ENCODE results near the gene SECISBP2L.

GRCh38 chr15:49015896-49016295 is 30.4 kb downstream of the SECISBP2L start:
- no peak for TF ChIP-seq PATZ1 (CRISPR knock-in tag; IDR thresholded peaks at IDR 0.05; ENCODE audit: borderline replicate concordance)
- no peak for TF ChIP-seq ZFP3 (CRISPR knock-in tag; IDR thresholded peaks at IDR 0.05)
- no peak for TF ChIP-seq ZNF565 (CRISPR knock-in tag; conservative IDR thresholded peaks at IDR 0.05; ENCODE audit: low read depth)
- TF ChIP-seq OSR1 (CRISPR knock-in tag; IDR thresholded peaks at IDR 0.05): no peak
- no peak for TF ChIP-seq ARNTL (CRISPR knock-in tag; IDR thresholded peaks at IDR 0.05; ENCODE audit: borderline replicate concordance, low read depth)
- TF ChIP-seq POU6F1 (CRISPR knock-in tag; IDR thresholded peaks at IDR 0.05; ENCODE audit: borderline replicate concordance, low read depth): no peak
- TF ChIP-seq ZNF8 (CRISPR knock-in tag; IDR thresholded peaks at IDR 0.05): no peak
- TF ChIP-seq CSRNP3 (CRISPR knock-in tag; IDR thresholded peaks at IDR 0.05): no peak
- no peak for TF ChIP-seq ZC3H10 (CRISPR knock-in tag; IDR thresholded peaks at IDR 0.05)
- no peak for TF ChIP-seq CREB5 (CRISPR knock-in tag; IDR thresholded peaks at IDR 0.05; ENCODE audit: low read depth)
- TF ChIP-seq CSDC2 (CRISPR knock-in tag; IDR thresholded peaks at IDR 0.05): no peak
- no peak for TF ChIP-seq RARB (CRISPR knock-in tag; IDR thresholded peaks at IDR 0.05)
- TF ChIP-seq ESRRG (CRISPR knock-in tag; IDR thresholded peaks at IDR 0.05): no peak
- TF ChIP-seq GLIS3 (CRISPR knock-in tag; IDR thresholded peaks at IDR 0.05): no peak
